Right ventricle myocardium superior (tissue), 1 donor: ENCODE measurements around the gene ATP6V0E1. TPM values are rescaled to one million over a fixed set of nuclear protein-coding genes. Genes with fewer than 3 reads are reported as not detected.

Experiments
- ATAC-seq: fragments of 200-7000 bp; cut with Tn5 transposase; one replicate; pipeline ENCODE4 v1.9.1; 2020; ENCODE audit warnings: mild to moderate bottlenecking; ENCODE audit not compliant: poor library complexity
- DNase-seq: peaks from one replicate; pipeline ENCODE4 v3.0.0-alpha.2; 2020
- intact Hi-C: fragments of 100-400 bp; cut with DNase I; formaldehyde crosslinking; loops from one replicate; pipeline ENCODE4 v1.11.2; 2022
- total RNA-seq: library from RNA; stranded (reverse); fragmentation: NEBNext Ultra II Directional; extraction: Animal tissue kit (Norgen Biotek cat#: 25700); gene quantifications from one replicate; pipeline ENCODE4 v1.2.1, GENCODE V29; 2021
- donor health status: DM: no; HTN: yes; CAD: no; lungs with severe emphysema.

ATP6V0E1 gene
- total RNA-seq, 1 donor from 2014 or later: 187 TPM

GRCh38 chr5:172953776-172954675 is 29.5 kb upstream of the ATP6V0E1 start:
- ATAC-seq: no peak
- no peak for DNase-seq
- intact Hi-C loops: no loop called here

GRCh38 chr5:172954751-172955159 is 28.8 kb upstream of the ATP6V0E1 start:
- intact Hi-C loops: no loop called here
- no peak for ATAC-seq
- DNase-seq: no peak

DNA sequence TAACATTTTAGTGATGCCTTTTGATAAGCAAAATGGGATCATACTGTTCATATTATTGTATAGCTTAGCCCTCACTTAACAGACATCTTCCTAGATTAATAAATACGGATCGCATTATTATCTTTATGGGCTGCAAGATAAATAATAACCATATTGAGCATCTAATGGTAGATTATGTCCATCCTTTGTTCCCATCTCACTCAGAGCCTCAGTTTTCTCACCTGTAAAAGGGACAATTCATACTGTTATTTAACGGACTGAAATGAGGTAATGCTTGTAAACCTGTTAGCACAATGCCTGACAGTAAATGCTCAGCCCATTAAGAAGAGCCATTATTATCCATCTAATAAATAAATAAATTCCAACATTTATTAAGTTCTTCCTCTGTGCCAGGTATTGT is 27.3 kb upstream of the ATP6V0E1 start:
- no peak for DNase-seq
- intact Hi-C loops: no loop called here
- no peak for ATAC-seq

DNA sequence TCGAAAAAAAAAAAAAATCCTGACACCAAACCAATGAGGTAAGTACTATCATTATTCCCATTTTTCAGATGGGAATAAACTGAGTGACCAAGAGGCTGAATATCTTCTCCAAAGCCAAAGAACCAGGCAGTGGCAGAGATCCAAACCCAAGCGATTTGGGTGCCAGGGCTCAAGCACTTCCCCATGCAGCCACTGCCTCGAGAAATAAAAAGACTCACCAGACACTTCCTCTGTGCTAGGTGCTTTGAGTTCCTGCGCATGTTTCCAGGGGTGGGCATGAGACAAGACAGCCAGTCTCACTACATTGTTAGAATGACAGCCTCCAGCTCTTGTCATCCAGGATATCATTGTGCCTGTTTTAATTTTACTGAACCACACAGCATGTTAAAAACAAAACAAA is 26.6 kb upstream of the ATP6V0E1 start:
- no peak for ATAC-seq
- no peak for DNase-seq
- intact Hi-C loops: no loop called here

- DNase-seq (no peak), ATAC-seq (no peak)
- intact Hi-C loops: no loop called here
Measured at GRCh38 chr5:172957458-172957857, 26.1 kb upstream of the ATP6V0E1 start.

DNA sequence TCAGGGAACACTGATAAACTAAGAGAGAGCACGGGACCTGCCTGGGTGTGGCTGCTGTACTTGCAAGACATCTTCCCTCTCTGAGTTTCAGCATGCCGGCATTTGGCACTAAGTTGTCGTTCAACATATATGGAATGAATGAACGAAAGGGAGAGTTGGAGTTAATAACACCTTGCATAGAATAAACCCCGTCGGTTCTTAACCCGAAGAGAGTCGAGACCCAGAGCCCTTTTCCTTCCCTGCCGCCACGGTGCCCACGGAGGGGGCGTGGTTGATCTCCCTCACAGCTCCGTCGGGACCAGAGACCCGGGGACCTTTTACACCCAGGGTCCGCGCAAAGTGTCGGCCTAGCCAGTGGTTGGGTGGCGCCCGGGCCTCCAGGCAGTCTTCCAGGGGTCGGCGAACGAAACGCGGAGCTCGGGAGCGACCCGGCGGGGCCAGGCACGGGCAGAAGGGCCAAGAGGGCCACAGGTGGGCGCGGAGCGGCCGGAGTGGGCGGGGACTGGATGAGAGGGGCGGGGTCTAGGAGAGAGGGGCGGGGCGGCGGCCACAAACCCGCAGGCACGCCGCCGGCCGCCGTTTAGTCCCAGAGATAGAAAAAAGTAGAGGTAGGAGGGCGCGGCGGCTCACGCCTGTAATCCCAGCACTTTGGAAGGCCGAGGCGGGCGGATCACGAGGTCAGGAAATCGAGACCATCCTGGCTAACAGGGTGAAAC is 25.1 kb upstream of the ATP6V0E1 start:
- DNase-seq (peak; percentile 83), ATAC-seq (peak; percentile 94)
- intact Hi-C loops: no loop called here

DNA sequence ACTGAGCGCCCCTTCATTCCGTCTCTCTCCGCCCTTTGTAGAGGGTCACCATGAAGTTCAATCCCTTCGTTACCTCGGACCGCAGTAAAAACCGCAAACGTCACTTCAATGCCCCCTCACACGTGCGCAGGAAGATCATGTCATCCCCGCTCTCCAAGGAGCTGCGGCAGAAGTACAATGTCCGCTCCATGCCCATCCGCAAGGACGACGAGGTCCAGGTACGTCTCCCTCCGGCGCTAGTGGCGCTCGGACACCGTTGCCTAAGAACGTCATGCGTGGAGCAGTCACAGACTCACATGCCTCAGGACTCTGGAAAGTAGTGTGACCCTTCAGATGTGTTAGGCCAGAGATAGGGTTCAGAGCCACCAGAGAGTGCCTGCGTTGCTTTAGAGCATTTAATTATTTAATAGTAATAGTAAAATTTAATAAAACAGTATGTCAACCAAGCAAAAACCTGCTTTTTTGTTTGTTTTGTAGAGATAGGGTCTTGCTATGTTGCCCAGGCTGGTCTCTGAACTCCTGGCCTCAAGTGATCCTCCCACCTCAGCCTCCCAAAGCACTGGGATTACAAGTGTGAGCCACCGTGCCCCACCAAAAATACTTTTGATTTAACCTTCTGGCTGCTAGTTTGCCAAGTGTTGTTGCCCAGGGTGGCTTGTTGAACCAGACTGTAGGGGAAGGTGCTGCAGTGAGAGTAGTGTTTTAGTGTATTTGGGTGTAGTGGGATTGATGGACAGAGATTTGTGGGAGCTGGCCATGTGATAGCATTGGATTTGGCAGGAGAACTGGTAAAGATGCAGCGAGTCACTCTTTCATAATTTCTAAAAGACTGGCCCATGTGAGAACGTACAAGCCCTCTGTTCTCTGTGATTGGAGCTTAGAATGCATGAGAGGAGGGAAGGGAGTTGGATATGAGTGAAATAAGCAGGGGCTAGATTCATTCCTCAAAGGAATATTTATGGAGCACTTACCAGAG is 23.5 kb upstream of the ATP6V0E1 start:
- ATAC-seq (no peak), DNase-seq (no peak)
- intact Hi-C loops: no loop called here

DNA sequence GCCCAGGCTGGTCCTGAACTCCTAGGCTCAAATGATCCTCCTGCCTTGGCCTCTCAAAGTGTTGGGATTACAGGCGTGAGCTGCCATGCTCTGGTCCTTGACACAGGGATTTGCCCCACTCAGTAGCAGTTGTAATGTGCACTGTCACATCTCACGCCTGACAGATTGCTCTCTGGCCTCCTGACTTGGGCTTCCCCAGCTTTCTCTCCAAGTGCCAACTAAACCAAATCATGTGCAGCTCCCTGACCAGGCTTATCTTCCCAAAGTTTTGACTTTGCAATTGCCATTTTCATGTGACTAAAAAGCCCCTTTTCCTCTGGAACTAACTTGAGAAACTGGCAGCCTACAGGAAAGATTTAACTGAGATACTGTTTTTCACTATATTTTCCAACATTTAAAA is 13.7 kb upstream of the ATP6V0E1 start:
- ATAC-seq (no peak), DNase-seq (no peak)
- intact Hi-C loops: no loop called here

DNA sequence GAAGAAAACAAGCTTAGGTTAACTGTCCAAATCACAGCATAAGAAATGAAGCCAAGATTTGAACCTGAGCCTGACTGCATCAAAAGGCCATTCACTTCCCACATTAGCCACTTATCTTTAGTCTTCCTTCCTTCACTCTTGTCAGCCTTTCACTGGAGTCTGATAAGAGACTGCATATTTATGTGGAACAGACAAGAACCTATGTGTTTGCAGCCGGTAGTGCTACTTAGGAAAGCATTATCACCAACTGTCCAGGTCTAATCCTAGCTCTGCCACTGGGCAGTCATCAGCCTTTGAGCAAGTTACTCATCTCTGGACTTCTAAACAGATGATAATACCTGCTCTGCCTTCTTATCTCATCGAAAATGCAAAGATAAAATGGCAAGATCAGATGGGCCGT is 12.1 kb upstream of the ATP6V0E1 start:
- intact Hi-C loops: no loop called here
- DNase-seq (no peak), ATAC-seq (no peak)

- no peak for ATAC-seq
- intact Hi-C loops: no loop called here
- DNase-seq: no peak
Measured at GRCh38 chr5:172972552-172972951, 11.0 kb upstream of the ATP6V0E1 start.

GRCh38 chr5:172973127-172973916 is 10.2 kb upstream of the ATP6V0E1 start:
- DNase-seq (no peak), ATAC-seq (peak; percentile 56)
- intact Hi-C loops: no loop called here

DNA sequence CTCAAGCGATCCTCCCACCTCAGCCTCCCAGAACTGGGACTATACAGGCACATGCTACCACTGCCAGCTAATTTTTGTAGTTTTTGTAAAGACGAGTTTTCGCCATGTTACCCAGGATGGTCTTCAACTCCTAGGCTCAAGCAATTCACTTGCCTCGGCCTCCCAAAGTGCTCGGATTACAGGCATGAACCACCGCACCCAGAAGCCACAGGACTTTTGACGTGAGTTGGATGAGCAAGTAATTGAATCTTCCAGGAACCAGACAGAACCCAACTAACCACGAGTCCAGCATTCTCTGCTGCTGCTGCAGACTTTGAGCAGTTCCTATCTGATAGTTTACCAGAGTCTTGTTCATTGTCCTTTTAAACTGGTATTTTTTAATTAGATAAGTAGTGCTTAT is 9.6 kb upstream of the ATP6V0E1 start:
- intact Hi-C loops: no loop called here

DNA sequence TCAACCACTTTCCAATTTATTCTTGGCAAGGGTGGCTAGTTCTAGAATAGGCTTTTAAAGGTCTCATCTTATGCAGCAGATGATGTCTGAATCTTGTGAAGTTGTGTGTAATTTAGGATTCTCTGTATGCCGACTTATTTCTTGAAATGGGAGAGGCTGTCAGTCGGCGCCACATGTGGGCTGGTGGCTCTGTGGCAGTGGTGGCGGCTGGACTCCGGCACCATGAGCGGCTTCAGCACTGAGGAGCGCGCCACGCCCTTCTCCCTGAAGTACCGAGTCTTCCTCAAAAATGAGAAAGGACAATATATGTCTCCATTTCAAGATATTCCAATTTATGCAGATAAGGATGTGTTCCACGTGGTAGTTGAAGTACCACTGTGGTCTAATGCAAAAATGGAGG is 8.3 kb upstream of the ATP6V0E1 start:
- DNase-seq (no peak), ATAC-seq (no peak)
- intact Hi-C loops: no loop called here

More for the DNA sequence above, 9.6 kb upstream of the ATP6V0E1 start:
- no peak for ATAC-seq
- DNase-seq: no peak

- DNase-seq: no peak
- intact Hi-C loops: loop anchor here (5.0 kb wide), 1 partner anchor 308 kb away; no protein-coding TSS in a partner anchor
- ATAC-seq: no peak
Measured at GRCh38 chr5:172979778-172980177, 3.8 kb upstream of the ATP6V0E1 start.

GRCh38 chr5:172981931-172982330 is 1.6 kb upstream of the ATP6V0E1 start:
- DNase-seq: no peak
- intact Hi-C loops: loop anchor here (5.0 kb wide), 1 partner anchor 305 kb away; no protein-coding TSS in a partner anchor
- ATAC-seq: no peak

- peak; percentile 75 for DNase-seq
- intact Hi-C loops: loop anchor here (5.0 kb wide), 1 partner anchor 303 kb away; no protein-coding TSS in a partner anchor
- peak; percentile 69 for ATAC-seq
Measured at GRCh38 chr5:172984244-172984953, 828 bp downstream of the ATP6V0E1 start.

- no peak for DNase-seq
- no peak for ATAC-seq
- intact Hi-C loops: no loop called here
Measured at GRCh38 chr5:172985596-172985995, 2.0 kb downstream of the ATP6V0E1 start.
